HUDEP-2 (cell line): ENCODE data around the gene CCDC148.
"Not testable (repeated sequence)": the region's sequence is repeated elsewhere in the genome, so short reads cannot be mapped to it uniquely, and the experiment has no call there.

ENCODE experiments used
- DNase-seq, 76 experiments: peaks; one replicate each; lab custom pipeline; 2025; ENCODE audit not compliant: unreplicated experiment in 76 of 76; lab: John Stamatoyannopoulos, UW

Gene CCDC148

GRCh38 chr2:158310407-158310806 is 146.1 kb downstream of the CCDC148 start:
- DNase-seq = not testable (repeated sequence)

- no peak for DNase-seq
Measured at GRCh38 chr2:158305501-158305900, 151.1 kb downstream of the CCDC148 start.

- DNase-seq = no peak
Measured at GRCh38 chr2:158300394-158300793, 156.2 kb downstream of the CCDC148 start.

- no peak for DNase-seq
Measured at GRCh38 chr2:158297606-158298005, 158.9 kb downstream of the CCDC148 start.

GRCh38 chr2:158297120-158297519 is 159.4 kb downstream of the CCDC148 start:
- no peak for DNase-seq

DNA sequence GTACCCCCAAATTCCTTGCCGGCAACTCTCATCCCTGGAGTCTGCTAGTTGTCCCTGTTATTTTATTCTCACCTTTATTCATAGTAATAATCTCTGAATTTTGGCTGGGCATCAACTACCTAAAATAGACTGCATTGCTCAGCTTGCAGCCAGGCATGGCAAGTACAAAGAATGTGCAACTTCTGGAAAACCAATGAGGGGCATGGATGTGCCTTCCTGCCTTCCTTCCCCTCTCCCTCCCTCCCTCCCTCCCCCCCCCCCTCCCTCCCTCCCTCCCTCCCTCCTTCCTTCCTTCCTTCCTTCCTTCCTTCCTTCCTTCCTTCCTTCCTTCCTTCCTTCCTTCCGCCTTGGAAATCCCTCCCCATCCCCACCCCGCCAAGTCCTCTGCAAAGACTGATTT is 162.8 kb downstream of the CCDC148 start:
- no peak for DNase-seq

GRCh38 chr2:158291544-158292180 is 164.9 kb downstream of the CCDC148 start:
- DNase-seq = no peak

- DNase-seq = no peak
Measured at GRCh38 chr2:158290225-158290624, 166.3 kb downstream of the CCDC148 start.

- DNase-seq = no peak
Measured at GRCh38 chr2:158276619-158277471, 179.7 kb downstream of the CCDC148 start.

DNA sequence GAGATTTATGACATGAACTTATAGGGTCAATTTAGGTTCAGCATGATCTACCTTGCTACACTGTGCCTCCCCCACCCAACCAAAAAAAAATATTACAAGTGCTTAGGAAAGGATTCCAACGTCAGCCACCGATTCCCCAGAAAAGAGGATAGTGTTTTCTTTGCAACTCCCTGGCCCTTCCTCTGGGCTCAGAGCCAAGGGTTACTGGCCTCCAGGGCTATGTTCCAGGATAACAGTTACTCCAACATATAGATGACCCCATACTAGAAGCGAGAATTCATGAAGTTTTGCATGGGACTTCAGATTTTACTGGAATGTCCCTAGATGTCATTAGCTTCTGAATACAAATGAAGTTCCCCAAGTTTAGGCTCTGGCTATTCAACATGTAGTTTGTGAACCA is 182.8 kb downstream of the CCDC148 start:
- DNase-seq = no peak

DNA sequence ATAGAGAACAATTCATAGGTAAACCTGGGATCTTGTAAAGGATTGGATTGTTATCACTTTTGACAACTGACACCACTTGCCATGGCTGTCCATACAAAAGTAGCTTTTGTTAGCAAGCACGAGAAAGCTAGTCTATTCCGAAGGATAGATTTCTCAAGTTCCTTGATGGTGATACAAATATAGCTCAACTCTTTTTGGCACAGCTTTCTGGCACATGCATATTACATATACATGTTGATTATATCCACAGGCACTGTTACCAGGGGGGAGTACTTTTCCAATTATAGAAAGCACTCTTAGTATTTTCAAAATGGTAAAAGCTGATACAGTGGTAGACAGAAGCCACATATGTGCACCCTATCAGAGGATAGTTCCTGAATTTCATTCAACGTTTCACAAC is 186.0 kb downstream of the CCDC148 start:
- DNase-seq = no peak

GRCh38 chr2:158269143-158269542 is 187.4 kb downstream of the CCDC148 start:
- no peak for DNase-seq

DNA sequence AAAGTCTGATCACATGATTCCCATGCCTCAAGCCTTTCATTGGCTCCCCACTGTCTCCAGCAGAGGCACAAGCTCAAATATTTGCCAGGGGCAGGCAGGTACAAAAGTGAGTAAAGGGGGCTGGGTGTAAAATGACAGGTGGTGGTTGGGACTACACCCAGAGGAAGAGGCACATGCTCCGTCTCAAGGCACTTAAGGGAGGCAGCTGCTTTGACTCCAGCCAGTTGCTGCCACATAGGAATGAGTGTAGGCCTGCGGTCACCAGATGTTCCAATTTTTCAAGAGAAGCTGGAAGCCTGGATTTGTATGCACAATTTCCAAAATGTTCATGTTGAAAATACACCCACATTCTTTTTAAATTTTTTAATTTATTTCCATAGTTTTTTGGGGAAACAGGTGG is 190.4 kb downstream of the CCDC148 start:
- no peak for DNase-seq

- DNase-seq = no peak
Measured at GRCh38 chr2:158255257-158255656, 201.3 kb downstream of the CCDC148 start.

- DNase-seq = no peak
Measured at GRCh38 chr2:158253170-158253569, 203.4 kb downstream of the CCDC148 start.

- no peak for DNase-seq
Measured at GRCh38 chr2:158251356-158251755, 205.2 kb downstream of the CCDC148 start.

DNA sequence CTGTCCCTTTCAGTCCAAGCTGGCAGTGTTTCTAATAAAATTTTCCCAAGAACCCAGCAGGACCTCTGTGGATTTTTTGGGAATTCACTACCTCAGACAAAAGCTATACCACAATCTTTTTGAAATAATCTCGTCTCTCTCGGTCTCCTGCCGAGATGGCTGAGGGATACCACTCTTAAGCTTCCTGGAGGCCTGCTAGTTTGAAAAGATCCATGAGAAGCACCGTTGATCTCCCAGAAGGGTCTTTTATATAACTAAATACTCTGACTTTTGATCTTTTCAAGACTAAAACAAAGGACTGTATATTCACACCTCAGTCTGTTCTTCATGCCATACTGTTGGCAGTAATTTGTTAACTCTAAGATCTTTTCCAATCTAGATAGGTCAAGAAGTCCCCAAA is 213.2 kb downstream of the CCDC148 start:
- DNase-seq = no peak

DNA sequence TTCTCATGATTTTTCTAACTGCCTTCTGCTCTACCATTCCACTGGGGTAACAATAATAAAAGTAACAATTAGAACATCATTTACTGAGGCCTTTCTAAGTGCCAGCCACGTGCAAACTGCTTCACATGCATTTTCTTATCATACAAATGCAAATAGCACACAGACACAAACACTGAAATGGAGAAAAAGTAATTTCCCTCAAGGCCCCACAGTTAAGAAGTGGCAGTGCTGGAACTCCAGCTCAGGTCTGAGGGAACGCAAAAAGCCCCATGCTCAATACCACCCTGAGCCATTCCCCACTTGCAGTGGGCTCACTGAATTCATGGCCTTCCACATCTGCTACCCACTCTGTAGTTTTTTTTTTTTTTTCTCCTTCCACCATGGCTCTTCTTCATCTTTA is 214.3 kb downstream of the CCDC148 start:
- DNase-seq = no peak

DNA sequence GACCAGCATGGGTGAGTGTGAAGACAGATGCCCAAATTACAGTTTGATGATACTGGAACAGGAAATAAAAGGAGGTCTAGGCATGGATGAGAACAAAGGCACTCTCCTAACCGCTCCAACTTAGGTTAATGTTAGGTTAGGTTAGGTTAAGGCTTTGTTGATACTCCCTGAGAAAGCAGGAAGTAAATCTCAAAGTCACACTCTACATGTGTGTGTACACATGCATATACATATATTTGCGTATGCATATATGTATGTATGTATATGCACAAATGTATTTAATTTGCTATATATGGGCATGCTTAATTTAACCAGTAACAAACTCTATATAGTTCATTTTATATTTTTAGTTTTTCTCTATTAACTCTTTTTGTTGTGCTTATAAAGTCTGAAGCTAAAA is 215.6 kb downstream of the CCDC148 start:
- DNase-seq = no peak

- no peak for DNase-seq
Measured at GRCh38 chr2:158239271-158239670, 217.3 kb downstream of the CCDC148 start.

DNA sequence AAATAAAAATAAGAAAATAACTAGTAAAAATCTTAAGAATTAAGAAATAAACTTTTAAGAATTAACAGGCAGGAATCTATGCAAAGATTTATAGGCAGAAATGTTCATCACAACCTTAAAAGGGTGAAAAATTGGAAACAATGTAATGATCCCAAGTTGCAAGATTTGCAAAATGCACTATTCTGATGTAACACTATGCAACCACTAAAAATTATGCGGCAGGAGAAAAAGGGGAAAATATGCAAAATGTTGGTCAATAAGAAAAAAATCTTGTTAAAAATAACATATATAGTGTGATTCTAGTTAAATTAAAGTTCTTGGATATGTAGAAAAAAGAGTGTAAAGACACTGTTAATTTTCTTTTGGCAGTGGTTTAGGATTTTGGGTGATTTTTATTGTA is 222.1 kb downstream of the CCDC148 start:
- DNase-seq = no peak

- no peak for DNase-seq
Measured at GRCh38 chr2:158232476-158232875, 224.1 kb downstream of the CCDC148 start.
